ENCODE results near the gene TRIML2. TPM values are rescaled to one million over a fixed set of nuclear protein-coding genes. Genes with fewer than 3 reads are reported as not detected.
"Not testable (repeated sequence)": the region's sequence is repeated elsewhere in the genome, so short reads cannot be mapped to it uniquely, and the experiment has no call there.

TRIML2 gene
- polyA plus RNA-seq, 1 experiment = 0.07 TPM

GRCh38 chr4:188046657-188047056 lies 62.7 kb downstream of the TRIML2 start:
- ChIA-PET POLR2A (no interaction called here), CTCF (interaction anchor here (0.5 kb wide), 1 partner anchor 1347 kb away, joined by 5 read pairs; no protein-coding TSS in a partner anchor)
- Histone ChIP-seq H3K4me3 (ENCODE audit: low read depth, low read length) (no peak overlapping the region), H3K27me3 (ENCODE audit: control insufficient read depth, insufficient read depth, low read length) (no peaks in the 10 kb centered on the region), H3K27ac (ENCODE audit: low read depth, low read length) (no peak overlapping the region), H3K9me3 (ENCODE audit: control insufficient read depth, insufficient read depth, low read length) (peaks cover 30% of the 10 kb centered on the region)
- no peak for TF ChIP-seq CTCF (IDR thresholded peaks at IDR 0.05; ENCODE audit: low read depth, low read length)
- no peak for DNase-seq (ENCODE audit: low read depth, low spot score)

DNA sequence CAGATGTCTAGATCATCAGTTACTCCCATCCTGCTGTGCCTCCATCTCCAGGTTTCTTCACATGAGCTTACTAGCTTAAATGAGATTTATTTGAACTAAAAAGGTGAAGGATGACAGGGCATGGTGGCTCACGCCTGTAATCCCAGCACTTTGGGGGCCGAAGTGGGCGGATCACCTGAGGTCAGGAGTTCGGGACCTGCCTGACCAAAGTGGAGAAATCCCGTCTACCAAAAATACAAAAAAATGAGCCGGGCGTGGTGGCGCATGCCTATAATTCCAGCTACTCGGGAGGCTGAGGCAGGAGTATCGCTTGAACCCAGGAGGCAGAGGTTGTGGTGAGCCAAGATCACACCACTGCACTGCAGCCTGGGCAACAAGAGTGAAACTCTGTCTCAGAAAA lies 63.9 kb downstream of the TRIML2 start:
- POLR2A ChIA-PET; H3K27ac ChIP-seq (ENCODE audit: low read depth, low read length); H3K27me3 ChIP-seq (ENCODE audit: control insufficient read depth, insufficient read depth, low read length); H3K4me3 ChIP-seq (ENCODE audit: low read depth, low read length); DNase-seq (ENCODE audit: low read depth, low spot score); CTCF ChIA-PET: not testable (repeated sequence)
- H3K9me3 ChIP-seq (ENCODE audit: control insufficient read depth, insufficient read depth, low read length) = peaks cover 37% of the 10 kb centered on the region

- CTCF ChIA-PET = no interaction called here
- no peak for DNase-seq (ENCODE audit: low read depth, low spot score)
- no peak overlapping the region for H3K27ac ChIP-seq (ENCODE audit: low read depth, low read length)
- H3K4me3 ChIP-seq (ENCODE audit: low read depth, low read length) = no peak overlapping the region
- H3K9me3 ChIP-seq (ENCODE audit: control insufficient read depth, insufficient read depth, low read length) = peaks cover 42% of the 10 kb centered on the region
- POLR2A ChIA-PET = no interaction called here
- TF ChIP-seq CTCF (IDR thresholded peaks at IDR 0.05; ENCODE audit: low read depth, low read length) = no peak
- H3K27me3 ChIP-seq (ENCODE audit: control insufficient read depth, insufficient read depth, low read length) = no peaks in the 10 kb centered on the region
Measured at GRCh38 chr4:188043154-188043553, 66.2 kb downstream of the TRIML2 start.

GRCh38 chr4:188042191-188042590 lies 67.2 kb downstream of the TRIML2 start:
- ChIA-PET POLR2A (no interaction called here), CTCF (no interaction called here)
- H3K4me3 ChIP-seq (ENCODE audit: low read depth, low read length) = no peak overlapping the region

DNA sequence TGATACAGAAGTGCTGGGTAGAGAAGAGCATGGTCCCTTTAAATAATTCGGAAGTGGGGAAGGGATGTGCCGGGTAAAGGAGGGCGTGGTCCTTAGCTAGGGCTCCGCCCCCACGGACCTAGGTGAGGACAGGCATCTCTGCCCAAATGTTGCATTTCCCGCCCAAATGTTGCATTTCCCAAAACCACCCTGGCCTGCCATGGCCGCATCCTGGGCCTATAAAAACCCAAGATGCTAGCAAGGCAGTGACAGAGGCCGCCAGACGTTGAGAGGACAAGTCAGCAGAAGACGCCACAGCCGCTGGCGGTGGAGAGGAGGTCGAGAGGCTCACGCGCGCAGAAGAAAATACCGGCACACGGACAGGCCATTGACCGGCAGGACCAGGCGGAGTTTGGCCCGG lies 67.7 kb downstream of the TRIML2 start:
- H3K27ac ChIP-seq (ENCODE audit: low read depth, low read length) = no peak overlapping the region
- H3K27me3 ChIP-seq (ENCODE audit: control insufficient read depth, insufficient read depth, low read length) = no peaks in the 10 kb centered on the region
- CTCF ChIA-PET = no interaction called here
- POLR2A ChIA-PET = no interaction called here
- no peak overlapping the region for H3K4me3 ChIP-seq (ENCODE audit: low read depth, low read length)
- peaks cover 43% of the 10 kb centered on the region for H3K9me3 ChIP-seq (ENCODE audit: control insufficient read depth, insufficient read depth, low read length)
- TF ChIP-seq CTCF (IDR thresholded peaks at IDR 0.05; ENCODE audit: low read depth, low read length) = no peak
- no peak for DNase-seq (ENCODE audit: low read depth, low spot score)

More at GRCh38 chr4:188042191-188042590, 67.2 kb downstream of the TRIML2 start:
- H3K27me3 ChIP-seq (ENCODE audit: control insufficient read depth, insufficient read depth, low read length) = no peaks in the 10 kb centered on the region
- peaks cover 42% of the 10 kb centered on the region for H3K9me3 ChIP-seq (ENCODE audit: control insufficient read depth, insufficient read depth, low read length)
- no peak overlapping the region for H3K27ac ChIP-seq (ENCODE audit: low read depth, low read length)
- DNase-seq (ENCODE audit: low read depth, low spot score) = no peak
- no peak for TF ChIP-seq CTCF (IDR thresholded peaks at IDR 0.05; ENCODE audit: low read depth, low read length)

Small RNA genes within 50 kb of the gene (small RNA-seq; reads per million reads assigned to genes)
- not detected for gene RNU6-173P (ENCODE audit: insufficient read length, low read depth)

Other genes with a start within 250 kb of the TRIML2 start
- gene ZFP42, start 113.8 kb downstream of the TRIML2 start, polyA plus RNA-seq (2011; rRNA removed) = 0.05 and 0.07 TPM in 2 replicates
- not detected in 2 replicates for gene TRIML1, start 29.8 kb upstream of the TRIML2 start, polyA plus RNA-seq (2011; rRNA removed)

Measured in AG04450 (cell line).